ENCODE results near the gene PROX1. TPM values are rescaled to one million over a fixed set of nuclear protein-coding genes. Genes with fewer than 3 reads are reported as not detected.

PROX1 gene
- total and polyA plus RNA-seq, 3 donors from 2014 or later: 4.2 to 19.1 (median 6.5) TPM

GRCh38 chr1:214037468-214037867 lies 49.7 kb downstream of the PROX1 start:
- WGBS, 2 donors: 81 to 88% methylated on average over 8 of the region's 8 CpGs
- TF ChIP-seq CTCF (IDR thresholded peaks at IDR 0.05): no peak
- no peak for TF ChIP-seq POLR2A (IDR thresholded peaks at IDR 0.05)
- no peak for DNase-seq
- Histone ChIP-seq H3K9me3 (no peaks in the 10 kb centered on the region), H3K4me3 (no peak overlapping the region), H3K4me1 (no peaks in the 10 kb centered on the region), H3K36me3 (ENCODE audit: low read depth, missing control alignments) (no peaks in the 10 kb centered on the region), H3K27ac (no peak overlapping the region), H3K27me3 (no peaks in the 10 kb centered on the region)
- intact Hi-C loops (cut with DNase I; ENCODE audit: low total_unique reads): no loop called here

- Histone ChIP-seq H3K27ac (no peak overlapping the region), H3K36me3 (ENCODE audit: low read depth, missing control alignments) (no peaks in the 10 kb centered on the region), H3K4me1 (no peaks in the 10 kb centered on the region), H3K27me3 (no peaks in the 10 kb centered on the region), H3K9me3 (no peaks in the 10 kb centered on the region), H3K4me3 (no peak overlapping the region)
- DNase-seq: no peak
- TF ChIP-seq POLR2A (IDR thresholded peaks at IDR 0.05) (no peak), CTCF (IDR thresholded peaks at IDR 0.05) (no peak)
- intact Hi-C loops (cut with DNase I; ENCODE audit: low total_unique reads): no loop called here
- 95% methylated on average over 4 of the region's 4 CpGs for WGBS, 2 donors
These were observed 51.7 kb downstream of the PROX1 start for GRCh38 chr1:214039394-214040018.

GRCh38 chr1:214043167-214043566 lies 55.4 kb downstream of the PROX1 start:
- no peaks in the 10 kb centered on the region for H3K9me3 ChIP-seq
- no peaks in the 10 kb centered on the region for H3K27me3 ChIP-seq
- 84 to 91% methylated on average over 3 of the region's 3 CpGs for WGBS, 2 donors
- no peak overlapping the region for H3K4me3 ChIP-seq
- DNase-seq: no peak
- H3K4me1 ChIP-seq: no peaks in the 10 kb centered on the region
- H3K27ac ChIP-seq: no peak overlapping the region
- intact Hi-C loops (cut with DNase I; ENCODE audit: low total_unique reads): no loop called here
- no peak for TF ChIP-seq CTCF (IDR thresholded peaks at IDR 0.05)
- TF ChIP-seq POLR2A (IDR thresholded peaks at IDR 0.05): no peak
- no peaks in the 10 kb centered on the region for H3K36me3 ChIP-seq (ENCODE audit: low read depth, missing control alignments)

- H3K9me3 ChIP-seq: no peaks in the 10 kb centered on the region
- no peak overlapping the region for H3K4me3 ChIP-seq
- WGBS, 2 donors: 96% methylated on average over 4 of the region's 4 CpGs
- H3K27me3 ChIP-seq: no peaks in the 10 kb centered on the region
- H3K36me3 ChIP-seq (ENCODE audit: low read depth, missing control alignments): no peaks in the 10 kb centered on the region
- intact Hi-C loops (cut with DNase I; ENCODE audit: low total_unique reads): no loop called here
- DNase-seq: no peak
- no peaks in the 10 kb centered on the region for H3K4me1 ChIP-seq
- TF ChIP-seq CTCF (IDR thresholded peaks at IDR 0.05) (no peak), POLR2A (IDR thresholded peaks at IDR 0.05) (no peak)
- no peak overlapping the region for H3K27ac ChIP-seq
These were observed 56.9 kb downstream of the PROX1 start for GRCh38 chr1:214044438-214045214.

All from testis (tissue), 3 donors.